Frontal cortex (tissue), 4 donors: ENCODE measurements around the gene SYTL2. TPM values are rescaled to one million over a fixed set of nuclear protein-coding genes. Genes with fewer than 3 reads are reported as not detected.

Source experiments
- DNase-seq, 2 donors: peaks; one replicate each; pipeline ENCODE4 v3.0.0; 2012; ENCODE audit warnings: low spot score in 2 of 2
- FAIRE-seq: peaks from 2 replicates; lab custom pipeline; 2012; peaks lifted over from hg19 to GRCh38; lab: Jason Lieb, UNC
- total RNA-seq: library from RNA; depleted of rRNA; stranded (reverse); fragments of >200 nt; gene quantifications from one replicate; pipeline ENCODE4 v1.2.3, GENCODE V29; 2014
- donor health status: control.
- donor health status: control.
- donor health status: control.

The SYTL2 gene
- total RNA-seq, 1 donor from 2014 or later: 4.9 TPM

GRCh38 chr11:85768473-85769146, 42.3 kb downstream of the SYTL2 start:
- FAIRE-seq (no peak), DNase-seq (no peak)

- FAIRE-seq (no peak), DNase-seq (no peak)
These were observed 43.5 kb downstream of the SYTL2 start for GRCh38 chr11:85767246-85767945.

DNA sequence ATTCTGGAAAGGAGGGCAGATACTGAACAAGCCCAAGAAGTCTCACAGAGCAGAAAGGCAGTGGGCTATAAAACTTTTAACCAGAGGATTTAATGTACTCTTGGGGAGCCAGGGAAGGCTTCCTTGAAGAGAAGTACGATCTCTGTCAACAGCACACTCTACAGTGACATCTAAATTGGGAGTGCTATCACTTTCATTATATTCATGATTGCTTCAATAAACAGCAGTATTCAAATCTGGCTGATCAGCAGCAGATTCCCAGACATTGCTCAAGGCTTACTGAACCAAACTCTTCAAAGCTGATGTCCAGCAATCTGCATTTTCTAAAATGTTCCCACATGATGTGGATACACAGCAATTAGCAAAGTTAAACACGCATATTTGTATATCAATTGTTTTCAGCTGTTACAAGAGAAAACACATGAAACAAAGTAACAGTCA, 44.2 kb downstream of the SYTL2 start:
- no peak for DNase-seq
- FAIRE-seq: no peak

DNA sequence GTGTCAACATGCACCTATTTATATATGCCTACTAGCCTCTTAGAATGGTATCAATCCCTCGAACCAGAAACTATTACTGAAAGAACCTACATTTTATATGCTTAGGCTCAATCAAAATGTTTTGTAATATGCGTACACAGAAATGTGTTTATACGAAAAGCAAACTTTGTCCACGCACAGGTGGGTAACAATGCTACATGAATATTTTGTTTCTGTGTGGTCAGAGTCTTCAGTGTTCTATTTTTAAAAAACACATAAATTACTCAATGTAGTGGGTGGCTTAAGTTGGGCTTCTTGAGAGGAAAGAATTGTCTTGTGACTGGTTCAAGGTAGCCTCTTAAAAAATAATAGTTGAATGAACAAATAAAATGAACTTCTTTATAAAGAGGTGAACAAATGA, 46.1 kb downstream of the SYTL2 start:
- FAIRE-seq: no peak
- DNase-seq: no peak

- DNase-seq (no peak), FAIRE-seq (no peak)
These were observed 48.7 kb downstream of the SYTL2 start for GRCh38 chr11:85762226-85762625.

DNA sequence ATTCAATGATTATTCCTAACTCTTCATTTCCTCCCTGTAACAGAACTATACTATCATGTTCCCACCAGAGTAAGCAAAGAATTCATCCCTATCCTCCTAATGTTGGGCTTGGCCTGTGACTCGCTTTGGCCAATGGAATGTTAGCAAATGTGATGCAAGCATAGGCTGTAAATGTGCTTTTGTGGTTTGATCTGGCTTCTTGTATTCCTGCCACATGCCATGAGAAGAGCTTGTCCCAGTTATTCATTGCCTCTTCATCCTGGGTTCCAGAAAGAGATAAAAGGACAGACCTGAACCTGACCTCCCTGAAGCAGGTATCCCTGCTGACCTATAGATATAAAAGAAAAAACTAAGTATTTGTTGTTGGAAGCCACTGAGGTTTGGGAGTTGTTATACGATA, 51.0 kb downstream of the SYTL2 start:
- FAIRE-seq: no peak
- DNase-seq: no peak

DNA sequence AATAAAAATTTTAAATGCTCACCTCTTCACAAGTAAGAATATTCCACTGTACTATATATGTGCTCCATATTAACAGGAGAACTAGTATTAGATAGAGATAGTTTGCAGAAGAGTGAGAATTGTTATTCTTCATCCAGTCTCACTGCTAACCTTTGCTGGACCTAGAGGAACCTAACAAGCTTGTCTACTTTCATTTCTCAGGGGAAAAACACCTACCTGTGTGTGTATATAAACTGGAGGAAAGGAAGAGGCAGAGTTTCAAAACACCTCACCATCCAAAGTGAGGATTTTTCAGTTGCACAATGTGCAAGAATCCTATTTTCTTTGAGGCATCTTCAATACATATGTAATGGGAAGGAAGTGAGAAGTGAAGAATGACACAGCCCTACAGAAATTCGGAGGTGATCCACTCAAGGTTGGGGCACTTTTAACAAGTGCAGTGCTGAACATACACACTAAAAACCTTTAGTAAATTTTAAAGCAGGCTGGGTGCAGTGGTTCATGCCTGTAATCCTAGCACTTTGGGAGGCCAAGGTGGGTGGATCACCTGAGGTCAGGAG, 52.4 kb downstream of the SYTL2 start:
- FAIRE-seq (no peak), DNase-seq (no peak)

GRCh38 chr11:85758026-85758425, 52.9 kb downstream of the SYTL2 start:
- no peak for DNase-seq
- no peak for FAIRE-seq

- no peak for DNase-seq
- FAIRE-seq: no peak
These were observed 54.3 kb downstream of the SYTL2 start for GRCh38 chr11:85756401-85757200.

- no peak for DNase-seq
- FAIRE-seq: no peak
These were observed 55.2 kb downstream of the SYTL2 start for GRCh38 chr11:85755701-85756100.

DNA sequence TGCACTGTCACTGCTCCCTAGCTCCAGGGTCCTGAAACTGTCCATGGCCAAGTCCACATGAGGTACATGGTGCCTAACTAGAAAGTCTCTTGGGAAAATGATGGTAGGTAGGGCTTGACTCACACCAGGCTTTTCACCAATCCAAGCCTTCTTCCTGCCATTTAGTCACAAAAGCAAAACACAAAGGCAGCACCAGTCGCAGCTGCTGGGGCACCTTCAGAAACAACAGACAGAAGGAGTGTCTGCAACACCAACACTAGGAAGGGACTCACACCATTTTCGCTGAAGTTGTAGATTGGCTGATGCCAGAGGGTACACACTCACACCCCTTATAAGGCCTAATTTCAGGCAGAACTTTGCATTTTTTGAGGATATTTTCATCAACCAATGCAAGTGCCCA, 55.7 kb downstream of the SYTL2 start:
- FAIRE-seq (no peak), DNase-seq (no peak)

- no peak for DNase-seq
- no peak for FAIRE-seq
These were observed 57.9 kb downstream of the SYTL2 start for GRCh38 chr11:85752890-85753581.

DNA sequence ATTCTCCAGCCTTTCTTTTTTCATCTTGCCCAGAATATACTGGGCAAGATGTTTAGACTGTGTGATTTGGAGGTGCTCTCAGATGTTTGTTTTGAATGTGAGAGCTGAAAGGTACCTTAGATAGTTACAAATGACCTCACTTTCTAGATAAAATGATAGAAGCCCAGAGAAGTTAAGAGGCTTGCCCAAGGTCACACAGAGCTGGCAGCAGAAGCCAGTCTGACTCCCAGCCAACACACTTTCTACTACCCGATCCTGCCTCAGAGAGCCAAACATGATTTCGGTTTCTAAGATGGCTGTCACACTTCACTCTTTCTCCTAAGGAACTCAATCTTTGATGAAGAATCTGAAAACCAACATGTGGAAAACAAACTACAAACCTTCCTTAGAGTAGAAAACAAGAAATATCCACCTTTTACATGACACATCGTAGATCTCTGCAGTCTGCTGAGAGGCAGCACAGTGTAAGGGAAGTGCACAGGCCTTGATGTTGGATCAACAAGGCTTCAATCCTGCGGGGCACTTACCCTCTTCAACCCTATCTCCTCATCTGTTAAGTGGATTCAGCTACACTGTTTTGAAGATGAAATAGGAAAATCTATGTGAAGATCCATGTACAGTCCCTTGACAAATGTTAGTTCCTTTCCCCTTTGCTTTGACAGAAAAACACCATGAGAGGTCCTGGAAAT, 58.6 kb downstream of the SYTL2 start:
- no peak for FAIRE-seq
- no peak for DNase-seq

GRCh38 chr11:85751724-85752123, 59.2 kb downstream of the SYTL2 start:
- FAIRE-seq: no peak

GRCh38 chr11:85750646-85751045, 60.3 kb downstream of the SYTL2 start:
- FAIRE-seq (no peak), DNase-seq (no peak)

More at GRCh38 chr11:85751724-85752123, 59.2 kb downstream of the SYTL2 start:
- no peak for DNase-seq

DNA sequence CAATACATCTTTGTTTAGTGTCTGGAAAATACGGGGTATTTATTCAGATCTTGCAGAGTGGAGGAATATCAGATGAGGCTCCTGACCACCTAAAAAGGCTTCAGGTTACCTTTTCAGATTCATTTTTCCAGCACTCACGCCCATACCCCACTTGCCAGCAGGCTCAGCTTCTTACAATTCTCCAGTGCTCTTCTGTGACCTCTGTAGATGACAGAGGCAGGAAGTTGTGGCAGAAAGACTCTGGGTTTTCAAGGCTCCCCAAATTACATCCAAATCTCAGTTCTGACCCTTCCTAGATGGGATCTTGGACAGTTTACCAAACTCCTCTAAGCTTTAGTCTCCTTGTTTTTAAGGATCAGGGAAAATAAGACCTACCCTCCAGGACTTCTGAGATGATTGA, 61.1 kb downstream of the SYTL2 start:
- no peak for FAIRE-seq
- DNase-seq: no peak

GRCh38 chr11:85749287-85749834, 61.6 kb downstream of the SYTL2 start:
- DNase-seq: no peak

DNA sequence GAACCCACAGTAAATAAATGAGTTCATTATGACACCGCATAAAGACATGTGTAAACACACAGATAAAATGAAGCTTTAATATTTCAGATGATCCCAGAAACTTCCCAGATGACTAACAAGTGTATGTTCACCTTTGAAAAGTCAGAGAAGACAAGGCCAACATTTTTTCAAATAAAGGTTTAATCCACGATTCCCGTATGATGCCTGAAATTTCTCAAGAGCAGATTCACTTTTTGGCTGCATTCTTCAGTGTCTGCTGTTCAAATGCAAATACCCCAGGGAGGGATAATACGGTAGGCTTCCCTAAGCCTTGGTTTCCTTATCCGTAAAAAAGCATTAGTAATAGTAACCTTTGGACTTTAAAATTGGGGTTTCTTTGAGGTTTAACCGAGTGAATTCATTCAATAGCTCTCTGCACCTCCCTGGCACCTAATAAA, 62.5 kb downstream of the SYTL2 start:
- FAIRE-seq (no peak), DNase-seq (no peak)

More at GRCh38 chr11:85749287-85749834, 61.6 kb downstream of the SYTL2 start:
- no peak for FAIRE-seq

DNA sequence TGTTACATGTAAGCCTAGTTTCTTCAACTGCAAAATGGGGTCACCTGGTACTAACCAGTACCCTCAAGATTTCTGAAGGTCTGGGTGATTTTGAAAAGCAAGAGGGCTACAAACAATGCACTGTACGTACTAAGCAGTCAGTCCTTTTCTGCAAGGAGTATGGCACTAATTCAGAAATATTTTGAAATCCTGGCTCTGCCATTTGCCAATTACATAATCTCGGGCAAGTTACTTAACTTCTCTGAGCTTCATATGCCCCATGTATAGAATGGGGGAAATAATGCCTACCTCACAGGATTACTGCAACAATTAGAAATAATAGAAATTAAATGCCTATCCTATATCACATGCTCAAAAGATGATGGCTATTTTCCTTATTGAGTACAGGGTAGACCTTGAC, 64.3 kb downstream of the SYTL2 start:
- DNase-seq (no peak), FAIRE-seq (no peak)
